Effector CD4-positive, alpha-beta T cell (primary cell): ENCODE measurements around the gene TTLL8.
A peak's percentile ranks its signal among the peaks of the same experiment; 100 is the strongest.
"Not testable (repeated sequence)": the region's sequence is repeated elsewhere in the genome, so short reads cannot be mapped to it uniquely, and the experiment has no call there.

Experiments used
- DNase-seq: peaks from one replicate; pipeline ENCODE4 v3.0.0-alpha.2; 2020

The TTLL8 gene

DNA sequence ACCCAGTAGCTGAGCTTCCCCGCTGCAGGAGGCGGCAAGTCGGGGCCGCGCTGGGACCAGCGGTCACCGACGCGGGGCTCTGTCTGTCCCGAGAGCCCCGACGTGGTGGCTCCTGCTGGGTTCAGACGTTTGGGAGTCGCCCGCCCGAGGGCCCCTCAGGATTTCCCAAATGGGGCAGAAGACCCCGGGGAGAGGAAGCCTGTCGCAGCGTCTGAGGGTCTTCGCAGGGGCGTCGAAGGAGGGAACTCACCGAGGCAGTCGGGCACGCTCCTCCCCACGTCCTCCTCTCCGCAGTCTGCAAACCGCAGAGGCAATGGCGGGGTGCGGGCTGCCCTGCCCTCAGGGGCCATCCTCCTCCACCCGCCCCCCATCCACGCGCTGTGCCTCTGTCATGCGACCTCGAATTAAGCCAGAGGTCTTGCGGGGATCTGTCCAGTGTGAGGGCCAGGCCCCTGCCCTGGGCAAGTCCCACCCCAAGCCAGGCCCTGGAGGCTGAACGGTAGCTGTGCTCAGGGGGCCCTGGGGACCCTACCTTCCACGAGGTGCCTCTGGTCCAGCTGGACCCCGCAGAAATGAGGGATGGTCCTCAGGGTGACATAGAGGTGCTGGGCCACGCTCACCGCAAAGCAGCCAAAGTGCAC is 58.0 kb downstream of the TTLL8 start:
- DNase-seq, result no peak

DNA sequence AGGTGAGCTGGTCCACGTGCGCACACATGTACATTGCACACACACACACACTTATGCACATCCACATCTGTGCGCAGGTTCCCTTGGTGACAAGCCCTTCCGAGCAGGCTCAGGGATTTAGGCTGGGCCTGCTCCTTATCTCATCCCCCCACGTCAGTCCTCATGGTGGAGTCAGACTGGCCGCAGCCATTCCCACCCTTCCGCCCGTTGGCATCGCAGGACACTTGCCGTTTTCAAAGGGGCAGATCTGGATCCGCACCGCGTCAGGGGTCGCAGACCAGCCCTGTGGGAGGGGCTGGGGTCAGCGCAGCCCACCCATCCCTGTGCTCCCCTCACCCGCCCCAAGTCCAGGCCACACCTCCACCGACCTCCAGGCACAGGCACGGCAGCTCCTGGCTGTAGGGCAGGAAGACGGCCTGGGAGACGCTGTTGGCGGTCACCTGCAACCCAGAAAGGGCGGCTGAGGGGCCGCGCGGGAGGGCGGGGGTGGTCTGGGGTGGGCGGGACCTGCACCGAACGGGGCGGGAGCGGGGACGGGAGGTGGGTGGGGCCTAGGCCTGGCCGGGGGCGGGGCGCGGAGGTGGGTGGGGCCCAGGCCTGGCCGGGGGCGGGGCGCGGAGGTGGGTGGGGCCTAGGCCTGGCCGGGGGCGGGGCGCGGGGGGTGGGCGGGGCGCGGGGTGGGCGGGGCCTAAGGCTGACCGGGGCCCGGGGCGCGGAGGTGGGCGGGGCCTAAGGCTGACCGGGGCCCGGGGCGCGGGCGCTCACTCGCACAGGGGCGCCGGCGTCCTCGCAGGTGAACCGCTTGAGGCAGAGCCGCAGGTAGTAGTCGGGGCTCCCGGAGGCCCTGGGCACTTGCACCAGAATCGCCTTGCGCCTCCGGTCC is 58.8 kb downstream of the TTLL8 start:
- peak; percentile 8 for DNase-seq

DNA sequence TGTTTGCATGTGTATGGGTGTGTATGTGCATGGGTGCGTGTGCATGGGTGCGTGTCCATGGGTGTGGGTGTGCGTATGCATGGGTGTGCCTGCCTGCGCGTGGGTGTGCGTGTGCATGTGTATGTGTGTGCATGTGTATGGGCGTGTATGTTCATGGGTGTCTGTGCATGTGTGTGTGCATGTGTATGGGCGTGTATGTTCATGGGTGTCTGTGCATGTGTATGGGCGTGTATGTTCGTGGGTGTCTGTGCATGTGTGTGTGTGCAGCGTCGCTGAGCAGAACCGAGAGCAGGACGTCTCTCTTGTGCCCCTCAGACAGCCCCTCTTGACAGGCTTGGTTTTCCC is 59.4 kb downstream of the TTLL8 start:
- DNase-seq, result no peak

DNA sequence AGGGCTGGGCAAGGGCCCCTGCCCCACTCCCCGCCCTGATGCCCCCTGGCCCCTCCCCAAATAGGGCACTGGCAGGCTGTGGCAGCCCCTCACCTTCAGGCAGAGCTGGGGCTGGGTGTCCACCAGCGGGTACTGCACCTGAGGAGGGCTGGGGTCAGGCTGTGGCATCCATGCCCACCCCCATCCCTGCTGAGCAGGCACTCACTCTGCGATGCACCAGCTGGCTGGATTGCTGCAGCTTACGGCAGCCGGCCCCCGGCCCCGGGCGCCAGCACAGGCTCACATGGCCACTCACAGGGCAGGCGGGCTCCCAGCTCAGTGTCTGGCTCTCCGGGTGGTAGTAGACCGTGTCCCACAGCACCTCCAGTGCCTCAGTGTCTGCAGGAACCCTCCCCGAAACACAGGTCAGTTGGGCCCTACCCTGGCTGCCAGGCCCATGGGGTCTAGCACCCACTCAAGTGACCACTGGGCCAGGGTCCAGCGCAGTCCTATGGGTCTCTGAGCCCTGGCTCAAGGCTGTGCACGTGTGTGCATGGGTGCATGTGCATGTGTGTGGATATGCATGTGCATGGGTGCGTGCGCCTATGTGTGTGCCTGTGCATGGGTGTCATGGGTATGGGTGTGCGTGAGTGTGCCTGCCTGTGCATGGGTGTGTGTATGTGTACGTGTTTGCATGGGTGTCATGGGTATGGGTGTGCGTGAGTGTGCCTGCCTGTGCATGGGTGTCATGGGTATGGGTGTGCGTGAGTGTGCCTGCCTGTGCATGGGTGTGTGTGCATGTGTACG is 60.0 kb downstream of the TTLL8 start:
- no peak for DNase-seq

DNA sequence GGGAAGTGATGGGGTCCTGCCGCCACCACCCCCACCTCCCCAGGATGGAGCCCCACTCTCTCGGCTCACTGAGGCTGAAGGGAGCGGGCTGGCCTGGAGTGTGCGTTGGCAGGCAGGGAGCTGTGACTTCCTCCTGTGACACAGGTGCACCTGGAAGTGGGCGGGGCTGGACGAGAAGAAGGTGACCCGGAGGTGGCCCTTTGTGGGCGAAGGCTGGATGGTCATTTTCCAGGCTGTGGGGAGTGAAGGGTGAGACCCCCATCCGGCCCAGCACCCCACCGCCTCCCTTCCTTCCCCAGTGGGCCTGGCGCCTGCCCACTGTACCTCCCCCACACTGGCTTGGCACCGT is 60.9 kb downstream of the TTLL8 start:
- no peak for DNase-seq

DNA sequence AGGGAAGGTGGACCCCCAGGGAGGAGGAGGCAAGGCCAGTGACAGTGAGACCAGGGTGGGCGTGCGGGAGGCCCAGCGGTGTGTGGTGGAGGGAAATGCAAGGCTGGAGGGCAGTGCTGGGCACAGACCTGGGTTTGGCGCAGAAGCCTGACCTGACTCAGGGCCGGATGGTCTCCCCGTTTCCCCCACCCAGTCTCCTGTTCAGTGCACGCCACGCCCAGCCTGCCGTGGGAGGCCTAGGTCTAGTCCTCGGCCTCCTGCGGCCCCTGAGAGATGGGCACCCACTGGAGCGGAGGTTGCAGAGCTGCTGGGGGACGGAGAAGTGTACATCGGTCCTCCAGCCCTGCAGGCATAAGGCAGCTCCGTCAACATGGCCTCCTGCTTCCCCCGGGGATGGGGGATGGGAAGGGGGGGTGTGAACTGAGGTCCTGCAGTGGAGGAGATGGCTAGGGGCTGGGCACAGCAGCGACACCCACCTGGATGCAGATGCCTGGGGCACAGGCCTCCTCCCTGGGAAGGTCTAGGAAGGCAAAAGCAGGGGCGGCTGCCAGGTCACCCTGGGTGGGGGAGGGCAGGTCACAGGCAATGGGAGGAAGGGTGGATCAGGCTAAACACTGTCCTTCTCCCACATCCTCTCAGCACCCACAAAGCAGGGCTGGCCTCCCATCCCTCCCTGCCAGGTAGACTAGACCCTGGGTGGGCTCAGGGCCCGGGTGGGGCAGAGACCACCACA is 61.4 kb downstream of the TTLL8 start:
- DNase-seq, result no peak

DNA sequence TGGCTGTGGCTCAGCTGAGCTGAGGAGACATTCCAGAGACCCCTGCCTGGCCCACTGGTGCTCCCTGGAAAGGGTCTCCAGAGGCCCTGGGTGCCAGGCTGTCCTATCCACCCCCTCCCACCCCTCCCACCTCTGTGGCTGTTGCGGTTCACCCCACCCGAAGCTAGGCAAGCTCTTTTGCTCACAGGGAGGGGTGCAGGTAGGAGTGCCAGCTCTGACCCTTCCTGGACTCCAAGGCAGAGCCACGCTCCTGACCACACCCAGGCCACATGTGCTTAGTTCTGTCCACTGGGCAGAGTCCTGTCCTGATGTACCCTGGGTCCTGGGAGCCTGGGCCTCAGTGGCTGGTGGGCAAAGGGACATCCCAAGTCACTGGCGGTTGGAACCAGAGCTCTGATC is 62.0 kb downstream of the TTLL8 start:
- DNase-seq, result no peak

DNA sequence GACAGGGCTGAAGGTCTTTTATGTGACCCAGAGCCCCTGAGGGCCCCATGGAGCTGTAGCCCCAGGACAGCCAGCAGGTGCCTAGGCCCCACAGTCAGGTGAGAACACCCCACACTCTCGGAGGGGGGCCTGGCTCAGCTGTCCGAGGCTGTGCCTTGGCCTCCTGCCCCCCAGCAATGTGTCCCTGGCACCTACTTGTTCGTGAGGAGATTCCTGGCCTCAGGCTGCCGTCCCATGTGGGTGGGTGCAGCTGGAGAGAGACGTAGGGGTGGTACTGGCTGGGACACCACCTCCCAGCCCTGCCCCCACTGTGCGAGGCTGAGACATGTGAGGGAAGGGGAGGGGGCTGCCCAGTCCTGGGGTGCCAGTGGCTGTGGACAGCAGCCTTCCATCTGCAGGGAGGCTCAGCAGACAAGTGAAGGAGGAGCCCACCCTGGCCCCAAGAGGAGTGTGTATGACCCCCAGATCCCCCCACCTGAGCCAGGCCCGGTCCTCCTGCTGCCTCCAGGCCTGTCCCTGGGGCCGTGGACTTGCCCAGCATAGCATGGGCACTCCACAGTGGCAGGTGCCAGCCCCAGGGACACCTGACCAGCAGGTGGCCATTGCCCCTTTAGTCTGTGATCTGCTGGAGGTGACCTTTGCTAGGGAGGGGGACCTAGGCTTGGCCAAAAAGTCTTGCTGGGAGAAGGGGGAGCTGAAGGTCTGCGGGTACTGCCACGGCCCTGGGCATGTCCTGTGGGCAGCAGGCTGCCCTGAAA is 62.6 kb downstream of the TTLL8 start:
- DNase-seq, result no peak

DNA sequence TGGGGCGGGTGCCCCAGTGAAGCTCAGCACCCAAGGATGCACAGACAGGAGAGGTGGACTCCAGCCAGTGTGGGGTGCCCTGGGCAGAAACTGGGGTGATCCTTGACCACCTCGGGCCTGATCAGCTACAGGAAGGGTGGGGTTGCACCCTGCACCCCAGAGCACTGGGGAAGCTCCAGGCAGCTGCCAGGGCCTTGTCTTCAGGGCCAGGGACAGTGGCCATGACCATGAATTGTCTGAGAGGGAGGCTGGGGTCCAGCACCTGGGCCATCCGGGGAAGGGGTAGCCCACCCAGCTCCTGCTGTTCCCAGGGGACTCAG is 63.1 kb downstream of the TTLL8 start:
- DNase-seq, result no peak

DNA sequence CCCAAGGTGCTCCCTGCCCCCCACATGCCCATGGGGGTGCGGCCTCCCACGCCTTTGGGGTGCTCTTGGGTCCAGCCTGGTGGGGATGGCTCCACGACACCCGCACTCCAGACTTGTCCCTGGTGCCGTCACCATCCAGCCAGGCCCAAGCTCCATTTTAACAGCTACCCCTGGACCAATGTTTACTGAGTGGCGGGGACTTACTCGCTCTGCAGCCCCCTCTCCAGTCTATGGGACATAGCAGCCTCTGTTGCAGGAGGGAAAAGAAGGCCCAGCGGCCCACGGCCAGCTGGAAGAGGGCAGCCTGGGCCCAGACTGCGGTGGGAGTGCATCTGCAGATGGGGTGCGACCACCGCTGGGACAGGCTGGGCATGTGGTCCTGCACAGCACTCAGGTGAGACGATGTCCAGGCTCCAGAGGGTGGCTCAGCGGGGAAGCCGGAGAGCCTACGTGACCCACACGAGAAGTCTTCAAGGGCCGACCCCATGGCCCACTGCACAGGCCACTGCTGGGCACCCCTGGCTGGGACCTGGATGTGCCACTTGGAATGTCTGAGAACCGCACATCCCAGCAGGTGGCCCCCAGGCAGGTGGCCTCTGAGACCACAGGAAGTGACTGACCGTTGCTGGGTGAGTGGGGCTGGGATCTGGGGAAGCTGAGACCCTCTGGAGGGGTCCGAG is 63.6 kb downstream of the TTLL8 start:
- no peak for DNase-seq

DNA sequence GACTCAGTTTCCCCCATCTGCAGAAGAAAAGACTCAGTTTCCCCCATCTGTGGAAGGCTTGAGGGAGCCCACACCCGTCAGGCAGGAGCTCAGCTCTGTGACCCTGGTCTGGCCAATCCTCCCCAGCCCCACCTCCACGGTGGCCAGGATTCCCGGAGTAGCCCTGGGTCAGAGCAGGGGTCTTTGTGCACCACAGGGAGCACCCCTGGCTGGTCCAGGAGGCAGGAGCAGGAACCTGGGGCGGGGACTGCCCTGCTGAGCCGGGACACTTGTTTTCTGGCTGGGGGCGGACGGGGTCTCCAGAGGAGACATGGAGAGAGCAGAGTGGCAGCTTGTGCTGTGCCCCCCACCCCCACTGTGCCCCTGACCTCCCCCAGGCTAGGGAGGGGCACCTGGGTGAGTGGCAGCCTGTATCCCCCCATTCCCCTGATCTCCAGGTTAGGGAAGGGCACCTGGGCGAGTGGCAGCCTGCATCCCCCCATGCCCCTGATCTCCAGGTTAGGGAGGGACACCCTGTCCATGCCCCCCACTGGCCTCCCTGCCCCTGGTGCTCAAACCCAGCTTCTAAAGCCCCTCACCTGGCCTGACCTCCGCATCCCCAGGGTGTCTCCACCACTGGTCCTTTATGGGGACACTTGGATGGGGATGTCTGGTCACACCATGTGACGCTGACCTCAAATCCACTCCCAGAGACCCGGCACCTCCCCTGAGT is 64.3 kb downstream of the TTLL8 start:
- no peak for DNase-seq

DNA sequence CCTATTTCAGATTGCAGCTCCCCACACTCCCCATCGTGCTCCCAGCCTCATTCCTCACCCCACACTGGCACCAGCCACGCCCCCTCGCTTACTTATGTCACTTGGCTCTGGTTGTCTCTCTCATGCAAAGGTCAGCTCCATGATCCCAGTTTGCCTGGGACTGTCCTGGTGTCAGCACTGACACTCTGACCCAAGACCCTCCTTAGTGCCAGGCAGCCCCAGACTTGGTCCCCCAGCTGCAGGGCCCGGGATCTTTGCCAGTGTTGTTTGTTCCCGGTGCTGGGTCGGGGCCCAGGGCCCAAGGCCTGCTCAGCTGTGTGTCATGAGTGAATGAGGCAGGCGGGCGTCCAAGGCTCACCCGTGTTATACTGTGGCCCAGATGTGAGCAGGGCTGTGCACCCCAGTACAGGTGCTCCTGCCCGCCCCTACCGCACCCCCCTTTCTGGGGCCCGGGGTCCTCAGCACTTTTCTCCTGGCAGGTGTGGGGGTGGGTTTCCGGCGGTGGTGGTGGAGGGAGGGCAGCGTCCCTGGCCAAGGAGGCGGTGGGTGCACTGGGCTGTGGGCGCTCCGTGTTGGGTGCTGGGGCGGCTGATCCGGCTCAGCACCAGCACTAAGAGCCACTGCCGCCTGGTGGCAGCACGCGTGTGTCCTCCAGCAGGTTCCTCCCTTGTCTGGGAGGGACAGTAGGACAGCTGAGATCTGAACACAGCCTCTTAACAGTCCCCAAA is 65.0 kb downstream of the TTLL8 start:
- DNase-seq, result peak; percentile 54

DNA sequence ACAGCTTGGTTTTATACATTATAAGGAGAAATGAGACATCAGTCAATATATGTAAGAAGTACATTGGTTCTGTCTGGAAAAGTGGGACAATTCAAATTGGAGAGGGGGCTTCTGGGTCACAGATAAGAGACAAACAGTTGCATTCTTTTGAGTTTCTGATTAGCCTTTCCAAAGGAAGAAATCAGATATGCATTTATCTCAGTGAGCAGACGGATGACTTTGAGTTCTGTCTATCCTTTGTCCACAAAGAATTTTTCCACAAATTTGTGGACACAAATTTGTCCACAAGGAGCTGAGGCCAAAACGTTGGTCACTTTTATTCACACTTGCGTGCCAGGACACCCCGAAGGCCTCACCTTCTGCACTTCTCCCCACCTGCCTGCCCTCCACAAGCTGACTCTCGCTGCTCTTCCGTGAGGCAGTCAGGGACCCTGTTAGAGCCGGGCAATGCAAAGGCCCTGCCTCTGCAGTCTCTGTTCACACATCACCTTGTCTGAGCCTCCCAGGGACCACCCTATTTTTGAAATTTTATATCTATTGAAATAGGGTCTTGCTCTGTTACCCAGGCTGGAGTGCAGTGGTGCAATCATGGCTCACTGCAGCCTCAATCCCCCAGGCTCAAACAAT is 66.1 kb downstream of the TTLL8 start:
- no peak for DNase-seq

DNA sequence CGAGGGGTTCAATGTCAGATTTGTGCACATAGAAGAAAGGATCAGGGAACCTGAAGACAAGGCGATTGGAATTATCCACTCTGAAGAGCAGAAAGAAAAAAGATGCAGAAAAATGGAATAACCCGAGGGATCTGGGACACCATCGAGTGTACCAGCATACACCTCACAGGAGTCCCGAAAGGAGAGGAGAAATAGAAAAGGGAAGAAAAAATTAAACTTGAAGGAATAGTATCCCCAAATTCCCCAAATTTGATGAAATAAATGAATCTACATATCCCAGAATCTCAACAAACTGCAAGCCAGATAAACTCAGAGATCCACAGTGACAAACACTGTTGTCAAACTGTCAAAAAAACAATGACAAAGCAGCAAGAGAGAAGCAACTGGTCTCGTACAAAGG is 66.9 kb downstream of the TTLL8 start:
- no peak for DNase-seq

DNA sequence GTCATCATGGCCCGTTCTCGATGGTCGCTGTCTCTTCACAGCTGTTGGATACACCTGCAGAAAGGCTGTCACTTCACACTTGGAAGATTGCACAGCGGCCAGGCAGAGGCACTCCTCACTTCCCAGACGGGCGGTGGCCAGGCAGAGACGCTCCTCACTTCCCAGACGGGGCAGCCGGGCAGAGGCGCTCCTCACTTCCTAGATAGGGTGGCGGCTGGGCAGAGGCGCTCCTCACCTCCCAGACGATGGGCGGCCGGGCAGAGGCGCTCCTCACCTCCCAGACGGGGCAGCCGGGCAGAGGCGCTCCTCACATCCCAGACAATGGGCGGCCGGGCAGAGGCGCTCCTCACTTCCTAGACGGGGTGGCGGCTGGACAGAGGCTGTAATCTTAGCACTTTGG is 68.3 kb downstream of the TTLL8 start:
- not testable (repeated sequence) for DNase-seq

DNA sequence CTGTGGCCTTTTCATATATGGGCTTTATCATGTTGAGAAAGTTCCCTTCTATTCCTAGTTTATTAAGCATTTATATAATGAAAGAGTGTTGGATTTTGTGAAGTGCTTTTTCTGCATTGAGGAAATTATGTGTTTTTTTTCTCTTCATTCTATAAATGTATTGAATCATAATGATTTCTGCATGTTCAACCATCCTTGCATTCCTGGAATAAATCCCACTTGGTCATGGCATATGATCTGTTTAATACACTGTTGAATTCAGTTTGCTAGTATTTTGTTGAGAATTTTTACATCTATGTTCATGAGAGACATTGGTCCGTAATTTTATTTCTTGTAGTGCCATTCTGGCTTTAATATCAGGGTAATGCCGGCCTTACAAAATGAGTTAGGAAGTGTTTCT is 71.8 kb downstream of the TTLL8 start:
- DNase-seq, result no peak

DNA sequence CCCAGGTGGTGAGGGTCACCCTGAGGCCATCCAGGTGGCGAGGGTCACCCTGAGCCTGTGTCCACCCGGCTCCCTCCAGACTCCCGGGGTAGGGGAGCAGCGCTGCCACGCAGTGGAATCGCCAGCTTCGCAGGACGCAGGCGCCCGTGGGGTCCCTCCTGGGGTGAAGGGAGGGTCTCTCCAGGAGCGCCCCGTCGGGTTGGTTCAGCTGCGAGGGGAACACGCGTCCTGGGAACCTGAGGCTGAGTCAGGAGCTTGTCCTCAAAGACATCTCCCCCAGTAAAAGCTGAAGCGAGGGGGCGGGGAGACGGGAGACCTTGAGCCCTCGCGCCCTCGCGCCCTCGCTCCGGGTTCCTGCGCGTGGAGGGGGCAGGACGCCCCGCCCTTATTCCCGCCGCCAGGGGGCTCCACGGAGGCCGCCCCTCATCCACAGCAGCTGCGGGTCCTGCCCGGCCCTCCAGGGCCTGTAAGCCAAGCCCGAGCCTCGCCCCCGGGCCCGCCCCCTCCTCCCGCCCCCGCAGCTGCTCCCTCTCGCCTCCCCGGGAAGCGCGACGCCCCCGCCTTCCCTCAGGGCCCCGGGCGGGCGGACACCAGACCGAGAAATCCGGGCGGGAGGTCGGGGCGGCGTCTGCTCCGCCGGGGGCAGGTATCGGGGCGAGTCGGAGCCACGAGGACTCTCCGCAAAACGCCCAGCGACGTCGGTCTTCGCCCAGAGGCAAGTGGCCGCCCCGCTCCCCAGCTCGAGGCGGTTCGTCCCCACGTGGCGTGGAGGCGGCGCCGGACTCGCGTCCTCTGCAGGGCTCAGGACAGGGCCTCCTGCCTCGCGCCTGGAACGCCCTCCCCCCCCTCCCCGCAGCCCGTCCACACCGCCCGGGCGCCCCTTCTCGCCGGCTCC is 74.7 kb downstream of the TTLL8 start:
- DNase-seq, result no peak

DNA sequence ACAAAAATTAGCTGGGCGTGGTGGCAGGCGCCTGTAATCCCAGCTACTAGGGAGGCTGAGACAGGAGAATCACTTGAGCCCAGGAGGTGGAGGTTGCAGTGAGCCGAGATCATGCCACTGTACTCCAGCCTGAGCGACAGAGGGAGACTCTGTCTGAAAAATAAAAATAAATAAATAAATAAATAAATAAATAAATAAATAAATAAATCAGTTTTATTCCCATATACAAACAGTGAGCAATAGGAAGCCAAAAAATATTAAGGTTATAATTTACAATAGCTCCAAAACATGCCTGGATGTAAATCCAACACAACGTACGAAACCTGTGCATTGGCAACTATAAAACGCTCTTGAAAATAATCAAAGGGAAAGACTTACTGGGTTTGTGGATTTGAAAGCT is 76.3 kb downstream of the TTLL8 start:
- DNase-seq, result not testable (repeated sequence)
